KMS-11 (cell line): ENCODE data around the gene ZNF354C.

Source experiments
- H2AFZ ChIP-seq: fragments of 200-600 bp; sonication (generic); 2 replicates; pipeline ENCODE4 v1.6.1; 2016; ENCODE audit warnings: antibody characterized with exemption, mixed run types, low read depth
- H3K27ac ChIP-seq: fragments of 200-600 bp; sonication (generic); 2 replicates; pipeline ENCODE4 v1.6.1; 2016; ENCODE audit warnings: mild to moderate bottlenecking, mixed run types
- H3K27me3 ChIP-seq: fragments of 200-600 bp; sonication (generic); 2 replicates; pipeline ENCODE4 v1.6.1; 2017; ENCODE audit warnings: mild to moderate bottlenecking, low read depth, mixed run types, moderate library complexity; ENCODE audit not compliant: insufficient read depth
- H3K36me3 ChIP-seq: fragments of 200-600 bp; sonication (generic); 2 replicates; pipeline ENCODE4 v1.6.1; 2017; ENCODE audit warnings: mild to moderate bottlenecking, mixed run types; ENCODE audit not compliant: insufficient read depth
- H3K4me1 ChIP-seq: fragments of 200-600 bp; sonication (generic); 2 replicates; pipeline ENCODE4 v1.6.1; 2016; ENCODE audit warnings: mild to moderate bottlenecking, low read depth, mixed run types; ENCODE audit not compliant: poor library complexity, severe bottlenecking
- H3K4me2 ChIP-seq: fragments of 200-600 bp; sonication (generic); 2 replicates; pipeline ENCODE4 v1.7.0; 2016; ENCODE audit warnings: mild to moderate bottlenecking, mixed run types
- H3K4me3 ChIP-seq: fragments of 200-600 bp; sonication (generic); IDR thresholded peaks from 2 replicates; pipeline ENCODE4 v1.6.1; 2017; ENCODE audit warnings: low read depth, low read length, mixed read lengths; ENCODE audit not compliant: insufficient read depth
- H3K79me2 ChIP-seq: fragments of 200-600 bp; sonication (generic); 2 replicates; pipeline ENCODE4 v1.6.1; 2016; ENCODE audit warnings: low read depth, mixed run types; ENCODE audit not compliant: insufficient read depth
- H3K9ac ChIP-seq: fragments of 200-600 bp; sonication (generic); 2 replicates; pipeline ENCODE4 v1.6.1; 2016; ENCODE audit warnings: mild to moderate bottlenecking, mixed run types
- H4K20me1 ChIP-seq: fragments of 200-600 bp; sonication (generic); 2 replicates; pipeline ENCODE4 v1.6.1; 2016; ENCODE audit warnings: mild to moderate bottlenecking, mixed run types; ENCODE audit not compliant: insufficient read depth
- CTCF ChIP-seq: fragments of 200-600 bp; sonication (generic); conservative IDR thresholded peaks from 2 replicates; pipeline ENCODE4 v1.6.1; 2017; ENCODE audit warnings: low read depth, mild to moderate bottlenecking, antibody characterized with exemption, low read length, moderate library complexity, mixed read lengths

Gene ZNF354C

GRCh38 chr5:179122411-179123108 is 62.4 kb downstream of the ZNF354C start:
- Histone ChIP-seq H2AFZ (no peak overlapping the region), H3K79me2 (no peaks in the 10 kb centered on the region), H3K4me3 (no peak overlapping the region), H4K20me1 (no peaks in the 10 kb centered on the region), H3K9ac (no peak overlapping the region), H3K27ac (no peak overlapping the region), H3K4me2 (no peak overlapping the region), H3K4me1 (no peaks in the 10 kb centered on the region), H3K27me3 (no peaks in the 10 kb centered on the region), H3K36me3 (no peaks in the 10 kb centered on the region)
- no peak for TF ChIP-seq CTCF

- Histone ChIP-seq H3K27ac (no peak overlapping the region), H3K4me2 (no peak overlapping the region), H3K4me1 (no peaks in the 10 kb centered on the region), H3K79me2 (no peaks in the 10 kb centered on the region), H3K27me3 (no peaks in the 10 kb centered on the region), H3K4me3 (no peak overlapping the region), H4K20me1 (no peaks in the 10 kb centered on the region), H3K36me3 (no peaks in the 10 kb centered on the region), H2AFZ (no peak overlapping the region), H3K9ac (no peak overlapping the region)
- no peak for TF ChIP-seq CTCF
These were observed 62.9 kb downstream of the ZNF354C start for GRCh38 chr5:179123109-179123426.

GRCh38 chr5:179123491-179124272 is 63.5 kb downstream of the ZNF354C start:
- Histone ChIP-seq H3K4me1 (no peaks in the 10 kb centered on the region), H3K4me3 (no peak overlapping the region), H2AFZ (no peak overlapping the region), H3K27ac (no peak overlapping the region), H3K36me3 (no peaks in the 10 kb centered on the region), H3K79me2 (no peaks in the 10 kb centered on the region), H4K20me1 (no peaks in the 10 kb centered on the region), H3K4me2 (no peak overlapping the region), H3K9ac (no peak overlapping the region), H3K27me3 (no peaks in the 10 kb centered on the region)
- TF ChIP-seq CTCF = no peak

- H3K4me3 ChIP-seq = no peak overlapping the region
- H4K20me1 ChIP-seq = no peaks in the 10 kb centered on the region
- H3K27ac ChIP-seq = no peak overlapping the region
- H3K9ac ChIP-seq = no peak overlapping the region
- no peaks in the 10 kb centered on the region for H3K4me1 ChIP-seq
- no peaks in the 10 kb centered on the region for H3K36me3 ChIP-seq
- no peak overlapping the region for H3K4me2 ChIP-seq
- no peak for TF ChIP-seq CTCF
- no peak overlapping the region for H2AFZ ChIP-seq
- no peaks in the 10 kb centered on the region for H3K27me3 ChIP-seq
- H3K79me2 ChIP-seq = no peaks in the 10 kb centered on the region
These were observed 64.2 kb downstream of the ZNF354C start for GRCh38 chr5:179124273-179124852.
